HepG2 (cell line): Measurements from ENCODE around the gene ECSCR. TPM values are rescaled to one million over a fixed set of nuclear protein-coding genes. Genes with fewer than 3 reads are reported as not detected.

Experiments
- FOSL2 ChIP-seq: sonication (generic); formaldehyde crosslinking; IDR thresholded peaks from 2 replicates; pipeline ENCODE4 v1.4.0; 2020; ENCODE audit warnings: missing genetic modification reagents
- HNF1A ChIP-seq, 2 experiments: sonication (generic) in 1 of 2; formaldehyde crosslinking in 1 of 2; IDR thresholded peaks; 2 replicates each; pipeline versions ENCODE4 v1.4.0 to v1.6.1; 2016 to 2020; ENCODE audit warnings: borderline replicate concordance in 1 of 2, low read depth in 1 of 2, mild to moderate bottlenecking in 1 of 2, missing genetic modification reagents in 1 of 2
- KIAA2018 ChIP-seq: sonication (generic); formaldehyde crosslinking; IDR thresholded peaks from 2 replicates; pipeline ENCODE4 v1.5.0; 2020; ENCODE audit warnings: mild to moderate bottlenecking, missing genetic modification reagents, borderline replicate concordance
- MAFF ChIP-seq: IDR thresholded peaks from 2 replicates; pipeline ENCODE4 v1.6.1; 2011; ENCODE audit warnings: low read depth, low read length, improper control_type of control experiment
- MED8 ChIP-seq: sonication (generic); formaldehyde crosslinking; IDR thresholded peaks from 2 replicates; pipeline ENCODE4 v1.8.1; 2023; ENCODE audit warnings: mild to moderate bottlenecking, missing genetic modification reagents; ENCODE audit not compliant: insufficient replicate concordance
- MIER3 ChIP-seq: IDR thresholded peaks from 2 replicates; pipeline ENCODE4 v1.6.1; 2016; ENCODE audit warnings: missing compliant biosample characterization, borderline replicate concordance
- WIZ ChIP-seq: sonication (generic); formaldehyde crosslinking; IDR thresholded peaks from 2 replicates; pipeline ENCODE4 v1.5.1; 2020; ENCODE audit warnings: mild to moderate bottlenecking, missing genetic modification reagents
- ZBTB3 ChIP-seq: sonication (generic); formaldehyde crosslinking; IDR thresholded peaks from 2 replicates; pipeline ENCODE4 v1.4.0; 2020; ENCODE audit warnings: low read depth, mild to moderate bottlenecking, moderate library complexity, missing genetic modification reagents, borderline replicate concordance
- ZNF326 ChIP-seq: sonication (generic); formaldehyde crosslinking; IDR thresholded peaks from 2 replicates; pipeline ENCODE4 v1.4.0; 2020; ENCODE audit warnings: missing genetic modification reagents, borderline replicate concordance
- polyA plus RNA-seq, 8 experiments: library from polyadenylated mRNA; depleted of rRNA in 3 of 8; stranded (reverse) in 7 of 8; unstranded in 1 of 8; fragments of >200 nt; fragmentation: Illumina TruSeq in 4 of 8; extraction: Trizol in 4 of 8; gene quantifications; 2 replicates each; pipeline versions ENCODE4 v1.2.1 to v1.2.3, GENCODE V29; 2011 to 2016; ENCODE audit warnings: low read depth in 4 of 8, missing spikeins in 1 of 8, mixed read lengths in 1 of 8; ENCODE audit not compliant: insufficient read depth in 1 of 8
- total RNA-seq, 5 experiments: library from RNA; depleted of rRNA; stranded (reverse); fragments of >200 nt; fragmentation: Illumina TruSeq; extraction: Trizol; gene quantifications; 2 replicates each; pipeline ENCODE4 v1.2.3, GENCODE V29; 2016; ENCODE audit warnings: low read depth in 1 of 5
- TF ChIP-seq, protein P1 (sequence below): sonication (generic); formaldehyde crosslinking; conservative IDR thresholded peaks from 2 replicates; pipeline ENCODE4 v1.4.0; 2020; ENCODE audit warnings: mild to moderate bottlenecking, missing genetic modification reagents, moderate library complexity

Gene ECSCR
- total and polyA plus RNA-seq, 2 of the 13 experiments (the other 11 are each of a cell fraction or from before 2014, with no cell fraction given) = 0.18 TPM; not detected in 1

GRCh38 chr5:139402561-139403158 is 59.9 kb downstream of the ECSCR start (continued):
- TF ChIP-seq KIAA2018 (CRISPR knock-in tag) (no peak), MED8 (CRISPR knock-in tag) (no peak), WIZ (CRISPR knock-in tag) (no peak), ZBTB3 (CRISPR knock-in tag) (no peak), HNF1A (IDR thresholded peaks at IDR 0.05; ENCODE audit: low read depth) (no peak), HNF1A (CRISPR knock-in tag; IDR thresholded peaks at IDR 0.05; ENCODE audit: borderline replicate concordance) (no peak), MAFF (no peak), FOSL2 (CRISPR knock-in tag) (0 out of 2 replicates have a peak, but pooled peaks have one; percentile 21), MIER3 (CRISPR knock-in tag) (no peak), ZNF326 (no peak)
- TF ChIP-seq, protein P1, sequence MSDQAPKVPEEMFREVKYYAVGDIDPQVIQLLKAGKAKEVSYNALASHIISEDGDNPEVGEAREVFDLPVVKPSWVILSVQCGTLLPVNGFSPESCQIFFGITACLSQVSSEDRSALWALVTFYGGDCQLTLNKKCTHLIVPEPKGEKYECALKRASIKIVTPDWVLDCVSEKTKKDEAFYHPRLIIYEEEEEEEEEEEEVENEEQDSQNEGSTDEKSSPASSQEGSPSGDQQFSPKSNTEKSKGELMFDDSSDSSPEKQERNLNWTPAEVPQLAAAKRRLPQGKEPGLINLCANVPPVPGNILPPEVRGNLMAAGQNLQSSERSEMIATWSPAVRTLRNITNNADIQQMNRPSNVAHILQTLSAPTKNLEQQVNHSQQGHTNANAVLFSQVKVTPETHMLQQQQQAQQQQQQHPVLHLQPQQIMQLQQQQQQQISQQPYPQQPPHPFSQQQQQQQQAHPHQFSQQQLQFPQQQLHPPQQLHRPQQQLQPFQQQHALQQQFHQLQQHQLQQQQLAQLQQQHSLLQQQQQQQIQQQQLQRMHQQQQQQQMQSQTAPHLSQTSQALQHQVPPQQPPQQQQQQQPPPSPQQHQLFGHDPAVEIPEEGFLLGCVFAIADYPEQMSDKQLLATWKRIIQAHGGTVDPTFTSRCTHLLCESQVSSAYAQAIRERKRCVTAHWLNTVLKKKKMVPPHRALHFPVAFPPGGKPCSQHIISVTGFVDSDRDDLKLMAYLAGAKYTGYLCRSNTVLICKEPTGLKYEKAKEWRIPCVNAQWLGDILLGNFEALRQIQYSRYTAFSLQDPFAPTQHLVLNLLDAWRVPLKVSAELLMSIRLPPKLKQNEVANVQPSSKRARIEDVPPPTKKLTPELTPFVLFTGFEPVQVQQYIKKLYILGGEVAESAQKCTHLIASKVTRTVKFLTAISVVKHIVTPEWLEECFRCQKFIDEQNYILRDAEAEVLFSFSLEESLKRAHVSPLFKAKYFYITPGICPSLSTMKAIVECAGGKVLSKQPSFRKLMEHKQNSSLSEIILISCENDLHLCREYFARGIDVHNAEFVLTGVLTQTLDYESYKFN = no peak
